ENCODE results near the gene RBM20.

Gene RBM20

GRCh38 chr10:110791541-110792073, 147.5 kb downstream of the RBM20 start:
- no peak for DNase-seq

GRCh38 chr10:110792476-110793125, 148.5 kb downstream of the RBM20 start:
- no peak for DNase-seq

GRCh38 chr10:110793128-110793812, 149.1 kb downstream of the RBM20 start:
- DNase-seq = no peak

- DNase-seq = no peak
Measured at GRCh38 chr10:110793886-110794285, 149.8 kb downstream of the RBM20 start.

GRCh38 chr10:110794808-110795207, 150.7 kb downstream of the RBM20 start:
- DNase-seq = no peak

- no peak for DNase-seq
Measured at GRCh38 chr10:110797416-110797815, 153.3 kb downstream of the RBM20 start.

GRCh38 chr10:110798340-110798739, 154.2 kb downstream of the RBM20 start:
- DNase-seq = no peak

- no peak for DNase-seq
Measured at GRCh38 chr10:110802090-110802489, 158.0 kb downstream of the RBM20 start.

GRCh38 chr10:110802551-110803238, 158.6 kb downstream of the RBM20 start:
- DNase-seq = no peak

GRCh38 chr10:110803239-110803749, 159.2 kb downstream of the RBM20 start:
- no peak for DNase-seq

GRCh38 chr10:110803830-110804338, 159.7 kb downstream of the RBM20 start:
- no peak for DNase-seq

- DNase-seq = no peak
Measured at GRCh38 chr10:110804376-110804775, 160.2 kb downstream of the RBM20 start.

- no peak for DNase-seq
Measured at GRCh38 chr10:110805292-110805691, 161.2 kb downstream of the RBM20 start.

- DNase-seq = no peak
Measured at GRCh38 chr10:110806335-110806734, 162.2 kb downstream of the RBM20 start.

- DNase-seq = no peak
Measured at GRCh38 chr10:110808123-110808522, 164.0 kb downstream of the RBM20 start.

- no peak for DNase-seq
Measured at GRCh38 chr10:110808615-110809014, 164.5 kb downstream of the RBM20 start.

- DNase-seq = no peak
Measured at GRCh38 chr10:110810625-110811024, 166.5 kb downstream of the RBM20 start.

- no peak for DNase-seq
Measured at GRCh38 chr10:110811791-110812581, 167.8 kb downstream of the RBM20 start.

- DNase-seq = no peak
Measured at GRCh38 chr10:110812583-110812982, 168.4 kb downstream of the RBM20 start.

- no peak for DNase-seq
Measured at GRCh38 chr10:110813743-110814472, 169.8 kb downstream of the RBM20 start.

GRCh38 chr10:110815354-110816004, 171.3 kb downstream of the RBM20 start:
- no peak for DNase-seq
